Endodermal cell (in vitro differentiated cells): ENCODE data around the gene FFAR1. TPM values are rescaled to one million over a fixed set of nuclear protein-coding genes. Genes with fewer than 3 reads are reported as not detected.
A peak's percentile ranks its signal among the peaks of the same experiment; 100 is the strongest.

Experiments used
- DNase-seq: peaks from one replicate; pipeline ENCODE4 v3.0.0-alpha.2; 2017
- H3K27ac ChIP-seq: 2 replicates; pipeline ENCODE4 v1.5.1; 2013; ENCODE audit warnings: mild to moderate bottlenecking, low read depth, low read length, moderate library complexity
- H3K27me3 ChIP-seq: 2 replicates; pipeline ENCODE4 v1.6.1; 2013; ENCODE audit warnings: mild to moderate bottlenecking, low read length, moderate library complexity; ENCODE audit not compliant: insufficient read depth, control insufficient read depth, poor library complexity, severe bottlenecking
- H3K36me3 ChIP-seq: 2 replicates; pipeline ENCODE4 v1.7.0; 2013; ENCODE audit warnings: mild to moderate bottlenecking, low read length, moderate library complexity; ENCODE audit not compliant: control insufficient read depth, insufficient read depth
- H3K4me1 ChIP-seq: one replicate; pipeline ENCODE4 v1.7.0; 2013; ENCODE audit warnings: low read length; ENCODE audit not compliant: control insufficient read depth, insufficient read depth
- H3K4me3 ChIP-seq: 2 replicates; pipeline ENCODE4 v1.5.1; 2013; ENCODE audit warnings: mild to moderate bottlenecking, low read length, moderate library complexity
- H3K9ac ChIP-seq: 2 replicates; pipeline ENCODE4 v1.6.1; 2013; ENCODE audit warnings: mild to moderate bottlenecking, low read length, moderate library complexity; ENCODE audit not compliant: poor library complexity, severe bottlenecking; ENCODE audit errors: extremely low read depth
- H3K9me3 ChIP-seq: 2 replicates; pipeline ENCODE4 v1.6.1; 2013; ENCODE audit warnings: mild to moderate bottlenecking, low read length, moderate library complexity; ENCODE audit not compliant: control insufficient read depth
- H3K27ac Mint-ChIP-seq: 2 replicates; pipeline ENCODE4 v1.8.0; 2020; ENCODE audit warnings: mixed read lengths
- H3K27me3 Mint-ChIP-seq: 2 replicates; pipeline ENCODE4 v1.8.0; 2021; ENCODE audit warnings: mild to moderate bottlenecking, mixed read lengths; ENCODE audit not compliant: insufficient read depth
- H3K36me3 Mint-ChIP-seq: 2 replicates; pipeline ENCODE4 v1.8.0; 2020; ENCODE audit warnings: low read depth, mixed read lengths
- H3K4me1 Mint-ChIP-seq: 2 replicates; pipeline ENCODE4 v1.8.0; 2020; ENCODE audit warnings: mixed read lengths
- H3K4me3 Mint-ChIP-seq: 2 replicates; pipeline ENCODE4 v1.8.0; 2020; ENCODE audit warnings: mild to moderate bottlenecking, moderate library complexity, mixed read lengths
- H3K9me3 Mint-ChIP-seq: 2 replicates; pipeline ENCODE4 v1.8.0; 2020; ENCODE audit warnings: mild to moderate bottlenecking, mixed read lengths
- CTCF ChIP-seq: fragments of 200-600 bp; sonication (generic); conservative IDR thresholded peaks from 2 replicates; pipeline ENCODE4 v1.5.0; 2021; ENCODE audit warnings: antibody characterized with exemption, mild to moderate bottlenecking
- WGBS, 2 experiments: methylation state at CpG; one replicate each; pipeline versions ENCODE4 v1.1.5 to v1.1.7; 2013; ENCODE audit warnings: missing lambda C conversion rate in 2 of 2, mixed read lengths in 1 of 2; ENCODE audit not compliant: insufficient coverage in 1 of 2, insufficient read length in 1 of 2; 5-methylcytosine and 5-hydroxymethylcytosine counted together
- total RNA-seq, 2 donors: library from RNA; stranded (reverse); fragmentation: NEBNext Ultra II Directional in 1 of 2; extraction: Animal tissue kit (Norgen Biotek cat#: 25700) in 1 of 2; gene quantifications; 2 replicates in 1 of 2; 3 replicates in 1 of 2; pipeline ENCODE4 v1.2.1, GENCODE V29; 2021

FFAR1 gene
- total RNA-seq, 2 donors from 2014 or later: not detected

- H3K4me3 Mint-ChIP-seq: no peak overlapping the region
- no peaks in the 10 kb centered on the region for H3K4me1 Mint-ChIP-seq
- Histone ChIP-seq H3K9me3 (no peaks in the 10 kb centered on the region), H3K36me3 (no peaks in the 10 kb centered on the region), H3K27me3 (no peaks in the 10 kb centered on the region), H3K4me3 (no peak overlapping the region), H3K4me1 (no peaks in the 10 kb centered on the region), H3K9ac (no peak overlapping the region), H3K27ac (no peak overlapping the region)
- peaks cover 1% of the 10 kb centered on the region for H3K27me3 Mint-ChIP-seq
- 72 to 88% methylated on average over 8 to 16 of the region's 16 CpGs for WGBS, 2 experiments
- DNase-seq: no peak
- no peak for TF ChIP-seq CTCF
- H3K9me3 Mint-ChIP-seq: no peaks in the 10 kb centered on the region
- no peak overlapping the region for H3K27ac Mint-ChIP-seq
- H3K36me3 Mint-ChIP-seq: no peaks in the 10 kb centered on the region
Observed at GRCh38 chr19:35302446-35302845, 45.3 kb upstream of the FFAR1 start.

DNA sequence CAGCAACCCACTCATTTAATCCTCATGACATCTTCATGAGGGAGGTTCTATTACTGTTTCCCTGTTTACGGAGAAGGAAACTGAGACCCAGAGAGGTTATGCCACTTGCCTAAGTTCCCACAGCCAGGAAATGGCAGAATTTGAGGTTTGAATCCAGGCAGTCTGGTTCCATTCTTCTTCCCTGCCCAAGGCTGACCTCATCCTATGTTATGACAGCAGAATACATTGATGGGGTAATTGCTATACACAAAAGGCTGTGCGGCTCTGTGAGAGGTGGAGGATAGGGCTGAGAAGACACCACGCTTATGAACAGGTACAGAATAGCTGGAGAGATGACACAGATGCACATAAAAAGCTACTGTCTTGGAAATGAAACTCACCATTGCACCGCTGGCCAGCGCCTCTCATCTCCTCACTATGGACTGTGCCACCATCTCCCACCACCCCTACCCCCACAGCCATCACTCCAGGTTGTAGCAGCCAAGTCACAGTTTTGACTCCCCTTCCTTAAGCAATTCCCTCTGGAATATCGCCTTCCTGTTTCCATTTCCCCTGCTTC is 44.3 kb upstream of the FFAR1 start:
- Mint-ChIP-seq H3K4me1 (no peaks in the 10 kb centered on the region), H3K27ac (no peak overlapping the region), H3K4me3 (no peak overlapping the region), H3K9me3 (no peaks in the 10 kb centered on the region), H3K36me3 (no peaks in the 10 kb centered on the region), H3K27me3 (peaks cover 1% of the 10 kb centered on the region)
- DNase-seq: peak; percentile 30
- H3K9ac ChIP-seq: no peak overlapping the region
- no peak overlapping the region for H3K4me3 ChIP-seq
- no peaks in the 10 kb centered on the region for H3K4me1 ChIP-seq
- TF ChIP-seq CTCF: no peak
- no peaks in the 10 kb centered on the region for H3K9me3 ChIP-seq
- 88 to 90% methylated on average over 5 to 6 of the region's 6 CpGs for WGBS, 2 experiments
- H3K27ac ChIP-seq: no peak overlapping the region
- no peaks in the 10 kb centered on the region for H3K27me3 ChIP-seq
- H3K36me3 ChIP-seq: no peaks in the 10 kb centered on the region

DNA sequence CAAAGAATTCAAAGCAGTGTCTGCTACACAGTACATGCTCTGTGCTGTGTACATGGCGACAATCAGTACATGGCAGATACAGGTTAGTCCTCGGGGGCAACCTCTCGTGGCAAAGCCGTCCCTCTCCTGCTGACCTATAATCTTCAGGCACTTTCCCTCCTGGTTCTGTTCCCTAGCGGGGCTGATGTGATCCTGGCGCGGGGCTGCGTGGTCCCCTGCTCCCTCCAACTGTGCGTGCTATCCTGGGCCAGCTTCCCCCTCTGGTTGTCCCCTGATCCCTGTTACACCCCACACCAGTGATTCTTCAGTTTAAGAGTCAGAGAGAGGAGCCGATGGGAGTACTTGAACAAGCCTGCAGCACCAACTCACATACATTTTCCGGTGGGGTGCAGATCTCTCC is 43.7 kb upstream of the FFAR1 start:
- Histone ChIP-seq H3K27ac (no peak overlapping the region), H3K9ac (no peak overlapping the region), H3K27me3 (no peaks in the 10 kb centered on the region), H3K36me3 (no peaks in the 10 kb centered on the region), H3K4me3 (no peak overlapping the region), H3K9me3 (no peaks in the 10 kb centered on the region), H3K4me1 (no peaks in the 10 kb centered on the region)
- no peaks in the 10 kb centered on the region for H3K4me1 Mint-ChIP-seq
- no peaks in the 10 kb centered on the region for H3K9me3 Mint-ChIP-seq
- no peak for TF ChIP-seq CTCF
- peak; percentile 36 for DNase-seq
- peaks cover 1% of the 10 kb centered on the region for H3K27me3 Mint-ChIP-seq
- 84 to 91% methylated on average over 6 to 11 of the region's 11 CpGs for WGBS, 2 experiments
- no peaks in the 10 kb centered on the region for H3K36me3 Mint-ChIP-seq
- H3K4me3 Mint-ChIP-seq: no peak overlapping the region
- H3K27ac Mint-ChIP-seq: no peak overlapping the region
